Mesenchymal stem cell (in vitro differentiated cells and primary cell): Measurements from ENCODE around the gene CAPZA1.

Experiments
- DNase-seq: peaks from one replicate; pipeline ENCODE4 v3.0.0-alpha.2; 2013
- H2AFZ ChIP-seq: one replicate; pipeline ENCODE4 v1.6.1; 2013; ENCODE audit warnings: low read depth, mild to moderate bottlenecking, control low read depth, inconsistent platforms, low read length, moderate library complexity
- H2AK5ac ChIP-seq: 2 replicates; pipeline ENCODE4 v1.6.1; 2013; ENCODE audit warnings: low read length, moderate library complexity, mild to moderate bottlenecking, inconsistent platforms; ENCODE audit not compliant: severe bottlenecking
- H2BK120ac ChIP-seq: one replicate; pipeline ENCODE4 v1.6.1; 2013; ENCODE audit warnings: low read depth, mild to moderate bottlenecking, inconsistent platforms, low read length, moderate library complexity
- H2BK12ac ChIP-seq, 2 experiments: one replicate each; pipeline ENCODE4 v1.6.1; 2013; ENCODE audit warnings: inconsistent platforms in 2 of 2, low read length in 2 of 2, mild to moderate bottlenecking in 2 of 2, moderate library complexity in 2 of 2, control low read depth in 1 of 2
- H2BK15ac ChIP-seq: one replicate; pipeline ENCODE4 v1.6.1; 2013; ENCODE audit warnings: mild to moderate bottlenecking, low read depth, inconsistent platforms; ENCODE audit not compliant: poor library complexity, severe bottlenecking
- H2BK5ac ChIP-seq: 2 replicates; pipeline ENCODE4 v1.6.1; 2013; ENCODE audit warnings: low read depth, mild to moderate bottlenecking, low read length, control low read depth, inconsistent platforms; ENCODE audit not compliant: poor library complexity, severe bottlenecking
- H3K14ac ChIP-seq, 2 experiments: one replicate each; pipeline ENCODE4 v1.6.1; 2013; ENCODE audit warnings: inconsistent platforms in 2 of 2, low read length in 2 of 2, control low read depth in 1 of 2, mild to moderate bottlenecking in 1 of 2, moderate library complexity in 1 of 2
- H3K18ac ChIP-seq, 2 experiments: one replicate each; pipeline ENCODE4 v1.6.1; 2013; ENCODE audit warnings: inconsistent platforms in 2 of 2, low read length in 2 of 2, control low read depth in 1 of 2, low read depth in 1 of 2, mild to moderate bottlenecking in 1 of 2
- H3K23ac ChIP-seq, 2 experiments: one replicate each; pipeline ENCODE4 v1.6.1; 2013; ENCODE audit warnings: inconsistent platforms in 2 of 2, low read length in 2 of 2, mild to moderate bottlenecking in 2 of 2, moderate library complexity in 2 of 2, control low read depth in 1 of 2
- H3K27ac ChIP-seq: 2 replicates; pipeline ENCODE4 v1.5.1; 2013; ENCODE audit warnings: mild to moderate bottlenecking, moderate library complexity, low read length, control low read depth, inconsistent platforms; ENCODE audit not compliant: poor library complexity, severe bottlenecking
- H3K27me3 ChIP-seq, 2 experiments: 2 replicates each; pipeline versions ENCODE4 v1.6.1 to v1.7.0; 2013; ENCODE audit warnings: low read length in 2 of 2, mild to moderate bottlenecking in 2 of 2, moderate library complexity in 2 of 2, control low read depth in 1 of 2, inconsistent platforms in 1 of 2; ENCODE audit not compliant: control insufficient read depth in 1 of 2, insufficient read depth in 1 of 2
- H3K36me3 ChIP-seq, 2 experiments: 2 replicates each; pipeline versions ENCODE4 v1.6.1 to v1.7.0; 2013; ENCODE audit warnings: low read length in 2 of 2, control low read depth in 1 of 2, inconsistent platforms in 1 of 2, low read depth in 1 of 2, mild to moderate bottlenecking in 1 of 2; ENCODE audit not compliant: insufficient read depth in 2 of 2, control insufficient read depth in 1 of 2
- H3K4ac ChIP-seq, 2 experiments: one replicate each; pipeline ENCODE4 v1.6.1; 2013; ENCODE audit warnings: inconsistent platforms in 2 of 2, low read length in 2 of 2, mild to moderate bottlenecking in 2 of 2, moderate library complexity in 2 of 2, control low read depth in 1 of 2, low read depth in 1 of 2
- H3K4me1 ChIP-seq: 2 replicates; pipeline ENCODE4 v1.6.1; 2013; ENCODE audit warnings: low read depth, low read length, control low read depth; ENCODE audit not compliant: control insufficient read depth, insufficient read depth
- H3K4me2 ChIP-seq: 2 replicates; pipeline ENCODE4 v1.6.1; 2013; ENCODE audit warnings: low read length, mild to moderate bottlenecking, inconsistent platforms; ENCODE audit not compliant: poor library complexity, severe bottlenecking
- H3K4me3 ChIP-seq, 2 experiments: 2 replicates each; pipeline versions ENCODE4 v1.5.1 to v1.7.0; 2013; ENCODE audit warnings: low read length in 2 of 2, mild to moderate bottlenecking in 2 of 2, control low read depth in 1 of 2, low read depth in 1 of 2; ENCODE audit not compliant: insufficient read depth in 1 of 2
- H3K79me1 ChIP-seq: replicated peaks from 2 replicates; pipeline ENCODE4 v1.6.1; 2013; ENCODE audit warnings: mild to moderate bottlenecking, control low read depth, low read length, inconsistent platforms; ENCODE audit not compliant: poor library complexity, severe bottlenecking
- H3K9ac ChIP-seq: 2 replicates; pipeline ENCODE4 v1.7.0; 2013; ENCODE audit warnings: mild to moderate bottlenecking, low read length, moderate library complexity
- H3K9me3 ChIP-seq: 2 replicates; pipeline ENCODE4 v1.7.0; 2013; ENCODE audit warnings: mild to moderate bottlenecking, low read length; ENCODE audit not compliant: control insufficient read depth
- H4K8ac ChIP-seq: one replicate; pipeline ENCODE4 v1.6.1; 2013; ENCODE audit warnings: inconsistent platforms, mild to moderate bottlenecking, low read length, moderate library complexity
- H4K91ac ChIP-seq: one replicate; pipeline ENCODE4 v1.6.1; 2013; ENCODE audit warnings: mild to moderate bottlenecking, low read length, inconsistent platforms
- WGBS: methylation state at CpG from one replicate; pipeline ENCODE4 v1.1.7; 2013; ENCODE audit warnings: mixed read lengths; 5-methylcytosine and 5-hydroxymethylcytosine counted together

The CAPZA1 gene

DNA sequence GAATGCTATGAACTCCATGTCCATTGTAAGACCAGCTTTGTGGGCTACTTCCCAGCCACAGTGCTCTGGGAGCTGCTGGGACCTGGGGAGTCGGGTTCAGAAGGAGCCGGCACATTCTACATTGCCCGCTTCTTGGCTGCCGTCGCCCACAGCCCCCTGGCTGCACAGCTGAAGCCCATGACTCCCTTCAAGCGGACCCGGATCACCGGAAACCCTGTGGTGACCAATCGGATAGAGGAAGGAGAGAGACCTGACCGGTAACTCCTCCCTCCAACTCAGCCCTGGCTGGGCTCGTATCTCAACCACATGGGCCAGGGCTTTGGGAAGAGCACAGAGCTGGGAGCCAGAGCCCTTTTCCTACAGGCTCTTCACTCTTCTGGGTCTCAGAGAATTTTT is 70.2 kb downstream of the CAPZA1 start:
- no peak overlapping the region for H3K27ac ChIP-seq
- no peak overlapping the region for H2BK5ac ChIP-seq
- no peak overlapping the region for H2BK120ac ChIP-seq
- no peak overlapping the region for H3K9ac ChIP-seq
- H2AFZ ChIP-seq = no peak overlapping the region
- no peaks in the 10 kb centered on the region for H3K9me3 ChIP-seq
- DNase-seq = no peak
- H3K4ac ChIP-seq = no peak overlapping the region
- H4K91ac ChIP-seq = no peak overlapping the region
- H3K18ac ChIP-seq = no peak overlapping the region
- no peak overlapping the region for H2AK5ac ChIP-seq
- H3K23ac ChIP-seq = no peak overlapping the region
- H4K8ac ChIP-seq = no peak overlapping the region
- no peak overlapping the region for H3K14ac ChIP-seq
- no peak overlapping the region for H2BK15ac ChIP-seq
- H3K4me1 ChIP-seq = peaks cover 3% of the 10 kb centered on the region
- no peaks in the 10 kb centered on the region for H3K27me3 ChIP-seq
- WGBS = 95% methylated on average over 11 of the region's 11 CpGs
- no peak overlapping the region for H3K4me2 ChIP-seq
- no peak overlapping the region for H3K4me3 ChIP-seq
- H3K79me1 ChIP-seq = peaks cover 49% of the 10 kb centered on the region
- H2BK12ac ChIP-seq = no peak overlapping the region
- H3K36me3 ChIP-seq = peaks cover 57 to 62% of the 10 kb centered on the region in 2 experiments

DNA sequence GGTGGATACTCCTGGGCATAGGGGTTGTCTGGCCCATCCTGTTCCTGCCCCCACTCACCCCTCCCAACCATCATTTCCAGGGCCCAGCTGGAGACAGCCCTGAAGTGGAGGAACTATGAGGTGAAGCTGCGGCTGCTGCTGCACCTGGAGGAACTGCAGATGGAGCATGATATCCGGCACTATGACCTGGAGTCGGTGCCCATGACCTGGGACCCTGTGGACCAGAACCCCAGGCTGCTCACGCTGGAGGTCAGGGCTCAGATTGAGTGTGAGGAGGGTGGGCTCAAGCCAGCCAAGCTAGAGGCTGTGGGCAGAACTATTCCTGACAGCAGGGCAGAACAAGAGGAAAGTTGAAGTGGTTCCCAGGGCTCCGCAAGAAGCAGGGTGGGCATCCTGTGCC is 73.0 kb downstream of the CAPZA1 start:
- WGBS = 96% methylated on average over 5 of the region's 5 CpGs
- Histone ChIP-seq H3K27ac (no peak overlapping the region), H3K4me2 (no peak overlapping the region), H4K91ac (no peak overlapping the region), H3K4me3 (no peak overlapping the region), H4K8ac (no peak overlapping the region), H2BK12ac (no peak overlapping the region), H2AK5ac (no peak overlapping the region), H2BK5ac (no peak overlapping the region), H2BK120ac (no peak overlapping the region), H3K9me3 (no peaks in the 10 kb centered on the region), H3K4me1 (peaks cover 3% of the 10 kb centered on the region), H2AFZ (no peak overlapping the region), H3K9ac (no peak overlapping the region), H3K23ac (no peak overlapping the region), H3K18ac (no peak overlapping the region), H3K14ac (no peak overlapping the region), H3K27me3 (no peaks in the 10 kb centered on the region), H3K4ac (no peak overlapping the region), H3K79me1 (peaks cover 41% of the 10 kb centered on the region), H2BK15ac (no peak overlapping the region), H3K36me3 (peaks cover 81 to 88% of the 10 kb centered on the region in 2 experiments)
- DNase-seq = no peak

DNA sequence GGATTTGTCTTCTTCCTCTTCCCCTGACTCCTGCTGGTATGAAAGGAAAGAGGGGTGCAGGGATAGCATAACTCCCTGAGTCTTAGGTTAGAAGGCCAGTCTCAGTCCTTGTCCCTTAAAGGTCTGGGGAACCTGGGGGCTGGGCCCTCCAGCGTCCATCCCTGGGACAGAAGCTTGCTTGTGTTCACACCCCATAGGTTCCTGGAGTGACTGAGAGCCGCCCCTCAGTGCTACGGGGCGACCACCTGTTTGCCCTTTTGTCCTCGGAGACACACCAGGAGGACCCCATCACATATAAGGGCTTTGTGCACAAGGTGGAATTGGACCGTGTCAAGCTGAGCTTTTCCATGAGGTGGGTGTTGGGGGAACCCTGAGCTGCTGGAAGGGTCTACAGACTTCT is 74.2 kb downstream of the CAPZA1 start:
- DNase-seq = no peak
- H3K4me3 ChIP-seq = no peak overlapping the region
- H3K14ac ChIP-seq = no peak overlapping the region
- no peak overlapping the region for H3K9ac ChIP-seq
- no peak overlapping the region for H2BK5ac ChIP-seq
- peaks cover 83 to 92% of the 10 kb centered on the region in 2 experiments for H3K36me3 ChIP-seq
- H3K18ac ChIP-seq = no peak overlapping the region
- H2BK120ac ChIP-seq = no peak overlapping the region
- H2BK12ac ChIP-seq = no peak overlapping the region
- no peak overlapping the region for H3K4me2 ChIP-seq
- peaks cover 29% of the 10 kb centered on the region for H3K79me1 ChIP-seq
- no peak overlapping the region for H2AFZ ChIP-seq
- no peak overlapping the region for H4K91ac ChIP-seq
- no peak overlapping the region for H2AK5ac ChIP-seq
- WGBS = 98% methylated on average over 6 of the region's 6 CpGs
- H3K27me3 ChIP-seq = no peaks in the 10 kb centered on the region
- H2BK15ac ChIP-seq = no peak overlapping the region
- no peak overlapping the region for H4K8ac ChIP-seq
- peaks cover 8% of the 10 kb centered on the region for H3K4me1 ChIP-seq
- no peak overlapping the region for H3K27ac ChIP-seq
- no peak overlapping the region for H3K4ac ChIP-seq
- no peaks in the 10 kb centered on the region for H3K9me3 ChIP-seq
- H3K23ac ChIP-seq = no peak overlapping the region

DNA sequence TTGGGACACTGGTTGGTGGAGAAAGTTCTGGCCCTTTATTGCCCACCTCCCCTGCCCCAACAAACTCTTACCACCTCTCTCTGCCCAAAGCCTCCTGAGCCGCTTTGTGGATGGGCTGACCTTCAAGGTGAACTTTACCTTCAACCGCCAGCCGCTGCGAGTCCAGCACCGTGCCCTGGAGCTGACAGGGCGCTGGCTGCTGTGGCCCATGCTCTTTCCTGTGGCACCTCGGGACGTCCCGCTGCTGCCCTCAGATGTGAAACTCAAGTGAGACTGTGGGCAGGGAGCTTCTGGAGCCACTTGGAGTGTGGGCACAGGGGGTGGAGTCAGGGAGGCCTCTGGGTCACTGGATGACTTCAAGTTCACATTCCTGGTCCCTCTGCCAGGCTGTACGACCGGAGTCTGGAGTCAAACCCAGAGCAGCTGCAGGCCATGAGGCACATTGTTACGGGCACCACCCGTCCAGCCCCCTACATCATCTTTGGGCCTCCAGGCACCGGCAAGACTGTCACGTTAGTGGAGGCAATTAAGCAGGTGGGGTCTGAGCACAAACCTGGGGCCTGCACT is 74.8 kb downstream of the CAPZA1 start:
- WGBS = 94% methylated on average over 15 of the region's 15 CpGs
- H3K23ac ChIP-seq = no peak overlapping the region
- no peaks in the 10 kb centered on the region for H3K9me3 ChIP-seq
- H4K91ac ChIP-seq = no peak overlapping the region
- H2BK120ac ChIP-seq = no peak overlapping the region
- peaks cover 79 to 92% of the 10 kb centered on the region in 2 experiments for H3K36me3 ChIP-seq
- peaks cover 25% of the 10 kb centered on the region for H3K79me1 ChIP-seq
- no peak for DNase-seq
- H3K4me1 ChIP-seq = peaks cover 11% of the 10 kb centered on the region
- no peak overlapping the region for H3K4ac ChIP-seq
- H3K4me3 ChIP-seq = no peak overlapping the region
- no peak overlapping the region for H3K4me2 ChIP-seq
- H3K14ac ChIP-seq = no peak overlapping the region
- H3K27ac ChIP-seq = no peak overlapping the region
- no peak overlapping the region for H2BK5ac ChIP-seq
- no peak overlapping the region for H2AK5ac ChIP-seq
- H3K18ac ChIP-seq = no peak overlapping the region
- H3K9ac ChIP-seq = no peak overlapping the region
- H3K27me3 ChIP-seq = no peaks in the 10 kb centered on the region
- no peak overlapping the region for H4K8ac ChIP-seq
- no peak overlapping the region for H2AFZ ChIP-seq
- no peak overlapping the region for H2BK12ac ChIP-seq
- no peak overlapping the region for H2BK15ac ChIP-seq
